ENCODE data around the gene ZFYVE28. TPM values are rescaled to one million over a fixed set of nuclear protein-coding genes. Genes with fewer than 3 reads are reported as not detected.

Gene ZFYVE28
- total RNA-seq, 1 donor from 2014 or later: 0.86 TPM

- no peak for DNase-seq (ENCODE audit: low read depth)
Observed at GRCh38 chr4:2264481-2265041, 153.9 kb downstream of the ZFYVE28 start.

GRCh38 chr4:2263926-2264321, 154.5 kb downstream of the ZFYVE28 start:
- no peak for DNase-seq (ENCODE audit: low read depth)

- no peak for DNase-seq (ENCODE audit: low read depth)
Observed at GRCh38 chr4:2262944-2263250, 155.5 kb downstream of the ZFYVE28 start.

GRCh38 chr4:2262145-2262943, 156.1 kb downstream of the ZFYVE28 start:
- DNase-seq (ENCODE audit: low read depth): peak; percentile 99

GRCh38 chr4:2261853-2262144, 156.6 kb downstream of the ZFYVE28 start, which contains the start of gene MXD4:
Gene MXD4 (minus strand): TSS chr4:2262109. CDS start chr4:2261980, 129 bp downstream.
- no peak for DNase-seq (ENCODE audit: low read depth)

- peak; percentile 51 for DNase-seq (ENCODE audit: low read depth)
Observed at GRCh38 chr4:2261110-2261852, 157.2 kb downstream of the ZFYVE28 start.

- DNase-seq (ENCODE audit: low read depth): no peak
Observed at GRCh38 chr4:2260344-2261109, 157.9 kb downstream of the ZFYVE28 start.

GRCh38 chr4:2259541-2260343, 158.7 kb downstream of the ZFYVE28 start:
- no peak for DNase-seq (ENCODE audit: low read depth)

- no peak for DNase-seq (ENCODE audit: low read depth)
Observed at GRCh38 chr4:2259036-2259540, 159.4 kb downstream of the ZFYVE28 start.

- no peak for DNase-seq (ENCODE audit: low read depth)
Observed at GRCh38 chr4:2258091-2259035, 160.1 kb downstream of the ZFYVE28 start.

- DNase-seq (ENCODE audit: low read depth): no peak
Observed at GRCh38 chr4:2257361-2258081, 160.9 kb downstream of the ZFYVE28 start.

- no peak for DNase-seq (ENCODE audit: low read depth)
Observed at GRCh38 chr4:2256781-2257191, 161.7 kb downstream of the ZFYVE28 start.

- no peak for DNase-seq (ENCODE audit: low read depth)
Observed at GRCh38 chr4:2256156-2256731, 162.2 kb downstream of the ZFYVE28 start.

GRCh38 chr4:2255501-2256155, 162.8 kb downstream of the ZFYVE28 start:
- no peak for DNase-seq (ENCODE audit: low read depth)

- DNase-seq (ENCODE audit: low read depth): no peak
Observed at GRCh38 chr4:2254665-2255500, 163.6 kb downstream of the ZFYVE28 start.

GRCh38 chr4:2253160-2254084, 165.0 kb downstream of the ZFYVE28 start:
- peak; percentile 38 for DNase-seq (ENCODE audit: low read depth)

Data from myocyte (in vitro differentiated cells).